Hippocampal formation (tissue), 2 donors: ENCODE data around the gene NFIX.

Source experiments
- DNase-seq, 2 donors: peaks; one replicate each; lab custom pipeline; 2025; lab: John Stamatoyannopoulos, UW

NFIX gene

DNA sequence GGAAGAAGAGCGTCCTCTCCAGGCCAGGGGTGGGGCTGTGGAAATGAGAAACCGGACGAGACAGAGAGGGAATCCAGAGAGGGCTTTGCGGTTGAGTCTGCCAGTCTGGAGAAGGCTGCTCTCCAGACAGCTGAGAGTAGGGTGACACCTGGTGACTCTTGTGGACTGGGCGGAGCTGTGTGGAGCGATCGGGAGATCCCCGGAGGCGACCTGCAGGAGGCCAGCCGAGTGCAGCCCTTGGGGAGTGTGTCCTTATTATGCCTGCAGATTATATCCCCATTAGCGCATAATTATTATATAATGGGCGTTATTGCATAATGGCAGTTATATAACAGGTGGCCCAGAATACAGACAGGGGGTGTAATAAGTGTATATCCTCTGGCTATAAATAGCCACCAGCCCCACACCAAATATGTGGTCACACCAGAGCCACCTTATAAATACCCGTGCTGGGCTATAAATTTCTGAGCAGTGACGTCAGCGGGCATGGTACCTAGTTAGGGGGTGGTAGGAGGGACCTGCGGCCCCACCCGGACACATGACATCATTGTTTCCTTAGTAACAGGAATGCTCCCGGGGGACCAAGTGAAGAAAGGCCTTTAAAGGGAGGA, 41.2 kb downstream of the NFIX start:
- DNase-seq, result no peak

DNA sequence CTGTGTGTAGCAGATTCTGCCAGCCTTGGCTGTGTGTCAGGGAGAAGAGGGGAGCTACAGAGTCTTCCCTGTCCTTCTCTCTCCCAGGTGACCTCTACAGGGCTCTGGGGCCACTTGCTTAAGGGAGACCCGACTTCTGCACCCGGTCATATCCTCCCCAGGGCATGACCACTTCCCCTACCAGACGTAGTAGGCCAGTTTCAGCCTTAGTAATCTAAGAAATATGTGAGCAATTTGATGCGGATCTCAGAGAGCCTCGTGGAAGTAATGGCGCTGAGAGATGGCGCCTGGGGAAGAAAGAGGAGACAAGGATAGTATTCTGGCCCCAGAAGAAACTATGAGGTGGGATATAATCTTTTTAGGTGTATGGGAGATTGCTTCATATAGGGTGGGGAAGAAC, 41.9 kb downstream of the NFIX start:
- DNase-seq, result no peak

GRCh38 chr19:13037731-13038130, 42.5 kb downstream of the NFIX start:
- no peak for DNase-seq

- DNase-seq, result no peak
Observed at GRCh38 chr19:13038306-13039210, 43.3 kb downstream of the NFIX start.

GRCh38 chr19:13039211-13039789, 44.0 kb downstream of the NFIX start:
- no peak for DNase-seq

GRCh38 chr19:13040232-13040947, 45.1 kb downstream of the NFIX start:
- DNase-seq, result no peak

GRCh38 chr19:13040948-13041292, 45.6 kb downstream of the NFIX start:
- DNase-seq, result no peak

DNA sequence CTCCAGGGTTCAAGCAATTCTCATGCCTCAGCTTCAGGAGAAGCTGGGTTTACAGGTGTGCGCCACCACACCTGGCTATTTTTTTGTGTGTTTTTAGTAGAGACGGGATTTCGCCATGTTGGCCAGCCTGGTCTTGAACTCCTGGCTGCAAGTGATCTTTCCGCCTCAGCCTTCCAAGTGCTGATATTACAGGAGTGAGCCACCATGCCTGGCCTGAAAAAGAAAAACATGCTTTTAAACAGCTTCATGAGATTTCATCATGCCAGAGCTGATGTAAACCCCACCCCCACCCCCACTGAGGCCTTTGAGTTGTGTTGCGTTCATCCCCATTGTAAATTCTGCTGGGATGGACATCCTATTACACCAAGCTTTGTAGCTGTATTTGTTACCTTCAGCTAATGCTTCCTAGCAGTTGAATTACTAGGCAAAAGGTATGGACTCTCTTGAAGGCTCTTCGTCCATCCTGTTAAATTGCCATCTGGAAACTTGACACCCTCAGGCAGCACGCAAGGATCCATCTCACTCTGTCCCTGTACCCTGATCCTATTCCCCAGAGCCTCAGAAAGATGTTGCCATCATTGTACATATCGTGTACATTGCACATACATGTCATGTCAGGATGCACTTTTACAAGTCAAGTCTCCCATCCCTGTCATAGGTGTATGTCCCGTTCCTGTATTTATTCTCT, 47.3 kb downstream of the NFIX start:
- no peak for DNase-seq

DNA sequence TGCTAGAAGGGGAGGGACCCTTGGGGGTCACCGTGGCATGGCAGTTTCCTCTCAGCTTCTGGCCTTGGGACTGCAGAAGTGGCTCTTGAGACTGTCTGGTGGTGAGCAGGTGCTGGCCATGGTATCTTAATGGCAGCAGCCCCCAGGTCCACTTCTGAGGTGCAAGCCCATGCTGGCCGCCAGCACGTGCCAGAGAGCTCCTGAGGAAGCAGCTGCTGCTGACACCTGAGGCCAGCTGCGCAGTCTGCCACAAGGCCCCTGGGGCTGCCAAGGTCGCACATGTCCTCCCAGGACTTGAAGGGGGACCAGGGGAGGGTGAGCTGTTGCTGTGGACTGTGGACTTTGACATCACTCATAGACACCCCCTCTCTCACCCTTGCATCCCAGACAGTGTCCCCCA, 48.0 kb downstream of the NFIX start:
- DNase-seq, result no peak

- no peak for DNase-seq
Observed at GRCh38 chr19:13044231-13044836, 49.1 kb downstream of the NFIX start.

GRCh38 chr19:13045812-13046211, 50.5 kb downstream of the NFIX start:
- DNase-seq, result no peak

DNA sequence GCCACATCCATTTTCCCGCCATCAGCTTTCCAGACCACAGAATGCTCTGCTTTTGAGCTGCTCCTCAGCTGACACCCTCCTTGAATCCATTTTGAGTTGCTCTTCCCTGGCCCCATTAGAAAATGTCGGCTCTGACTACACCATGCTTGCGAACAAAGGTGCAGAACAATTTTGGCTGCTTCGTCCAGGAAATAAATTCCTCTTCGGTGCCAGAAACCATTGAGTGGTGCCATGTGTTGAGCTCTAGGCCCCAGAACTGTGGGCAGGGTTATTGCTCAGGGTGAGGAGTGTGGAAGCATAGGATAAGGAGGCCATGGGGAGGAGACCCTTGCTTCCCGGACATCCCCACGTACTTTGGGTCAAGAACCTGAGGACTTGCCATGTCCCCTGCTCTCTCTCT, 52.1 kb downstream of the NFIX start:
- no peak for DNase-seq

DNA sequence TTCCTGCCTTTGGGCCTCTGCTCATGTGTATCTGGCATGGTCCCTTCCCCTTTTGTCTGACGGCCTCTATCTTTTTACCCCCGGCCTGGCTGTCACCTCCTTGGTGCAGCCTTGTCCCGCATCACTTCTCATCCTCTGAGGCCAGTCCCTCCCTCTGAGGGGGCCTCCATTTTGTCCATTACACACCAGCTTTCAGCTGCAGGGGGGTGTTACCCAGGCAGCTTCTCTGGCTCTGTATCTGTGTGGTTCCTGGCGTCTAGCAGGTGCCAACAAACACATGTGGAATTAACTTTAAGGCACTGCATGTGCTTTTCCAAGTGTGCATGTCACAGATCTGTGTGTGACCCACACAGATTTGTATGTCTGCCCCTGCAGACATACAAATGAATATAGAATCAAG, 55.0 kb downstream of the NFIX start:
- no peak for DNase-seq

GRCh38 chr19:13051557-13052165, 56.4 kb downstream of the NFIX start:
- no peak for DNase-seq

- DNase-seq, result no peak
Observed at GRCh38 chr19:13052447-13053175, 57.3 kb downstream of the NFIX start.

- DNase-seq, result no peak
Observed at GRCh38 chr19:13053238-13053637, 58.0 kb downstream of the NFIX start.

DNA sequence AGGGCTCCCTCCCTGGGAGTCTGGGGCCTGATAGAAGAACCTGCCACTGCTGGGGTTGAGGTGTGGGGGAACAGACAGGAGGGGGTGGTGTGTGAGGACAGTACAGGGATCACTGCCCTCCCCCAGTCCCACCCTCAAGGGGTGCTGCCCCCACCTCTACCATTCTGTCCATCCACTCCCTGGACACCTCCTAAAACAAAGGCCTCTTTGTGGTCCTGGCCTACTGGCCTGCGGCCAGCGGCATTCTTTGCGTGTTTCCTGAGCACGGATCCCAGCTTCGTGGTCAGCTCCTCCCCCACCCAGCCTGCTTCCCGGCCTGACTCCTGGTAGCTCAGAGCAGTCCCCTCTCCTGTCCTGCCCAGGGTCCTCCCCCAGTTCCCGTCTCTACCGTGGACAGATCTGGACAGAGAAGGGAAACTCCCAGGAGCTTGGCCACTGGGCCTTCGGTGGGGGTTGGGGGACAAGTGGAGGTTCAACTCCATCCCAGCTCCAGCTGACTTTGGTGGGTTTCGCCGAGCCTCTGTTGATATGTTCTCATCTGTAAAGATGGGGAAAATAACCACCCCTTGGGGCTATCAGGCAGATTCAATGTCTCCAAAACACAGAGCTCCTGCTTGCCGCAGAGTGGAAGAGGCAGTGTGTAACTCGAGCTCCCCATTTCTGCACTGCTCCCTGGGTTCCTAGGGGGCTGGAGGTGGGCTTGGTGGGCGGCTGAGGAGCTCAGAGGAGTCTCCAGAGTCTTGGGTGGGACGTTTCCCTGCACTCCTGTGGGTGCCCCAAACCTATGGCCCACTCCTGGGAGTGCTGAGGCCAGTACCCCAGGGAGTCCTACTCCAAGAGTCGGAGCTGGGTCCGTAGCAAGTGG, 58.7 kb downstream of the NFIX start:
- DNase-seq, result peak in 1 of 2 donors; percentile 66

GRCh38 chr19:13054626-13055212, 59.4 kb downstream of the NFIX start:
- no peak for DNase-seq
